ENCODE data around the gene CELSR1.

DNA sequence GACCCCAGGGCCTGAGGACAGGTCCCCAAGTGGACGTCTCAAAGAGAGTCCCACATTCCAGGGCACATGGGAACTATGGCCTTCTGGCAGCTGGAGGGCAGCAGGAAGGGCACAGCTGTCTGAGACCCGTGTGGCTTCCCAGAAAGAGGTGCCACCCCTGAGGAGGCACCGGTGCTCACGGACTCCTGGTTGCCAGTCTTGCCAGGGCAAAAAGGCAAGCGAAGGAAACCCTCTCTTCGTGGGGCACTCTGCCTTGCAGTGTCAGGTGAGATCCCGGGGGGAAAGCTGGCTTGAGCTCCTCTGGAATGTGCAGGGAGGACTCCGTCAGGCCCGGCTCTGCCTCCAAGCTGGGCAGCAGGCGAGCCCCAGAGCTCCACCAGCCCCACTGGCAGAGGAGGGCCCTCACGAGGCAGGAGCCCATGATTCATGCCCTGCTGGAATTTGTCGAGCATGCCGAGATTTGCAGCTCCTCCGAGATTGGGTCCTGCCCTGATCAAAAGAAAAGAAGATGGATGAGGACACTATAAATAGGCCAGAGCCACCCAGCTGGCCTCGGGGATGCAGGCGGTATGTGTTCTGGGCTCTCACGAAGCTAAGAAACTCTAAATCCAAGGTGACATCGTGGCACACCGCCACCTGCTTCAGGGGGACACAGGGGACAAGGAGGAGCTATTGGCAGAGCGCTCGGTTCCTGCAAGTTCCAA is 9.9 kb upstream of the CELSR1 start:
- TF ChIP-seq POLR2AphosphoS5 (IDR thresholded peaks at IDR 0.05; ENCODE audit: low read depth, low read length) (no peak), POLR2A (IDR thresholded peaks at IDR 0.05; ENCODE audit: low read depth, low read length) (no peak), TAF1 (IDR thresholded peaks at IDR 0.05; ENCODE audit: borderline replicate concordance, low read depth, low read length) (no peak)

All from GM12892 (cell line).